Chondrocyte (in vitro differentiated cells): ENCODE data around the gene KCNT1. TPM values are rescaled to one million over a fixed set of nuclear protein-coding genes. Genes with fewer than 3 reads are reported as not detected.

ENCODE experiments used
- DNase-seq: peaks from one replicate; pipeline ENCODE4 v3.0.0; 2021; ENCODE audit warnings: mixed read lengths, low spot score
- H3K27ac Mint-ChIP-seq: one replicate; pipeline ENCODE4 v1.8.0; 2021; ENCODE audit warnings: mild to moderate bottlenecking, moderate library complexity, mixed read lengths; ENCODE audit not compliant: unreplicated experiment
- H3K27me3 Mint-ChIP-seq: 2 replicates; pipeline ENCODE4 v1.8.0; 2021; ENCODE audit warnings: low read depth, mixed read lengths
- H3K36me3 Mint-ChIP-seq: 2 replicates; pipeline ENCODE4 v1.8.0; 2021; ENCODE audit warnings: low read depth, mixed read lengths
- H3K4me1 Mint-ChIP-seq: 2 replicates; pipeline ENCODE4 v1.8.0; 2021; ENCODE audit warnings: low read depth, mild to moderate bottlenecking, mixed read lengths
- H3K4me3 Mint-ChIP-seq: one replicate; pipeline ENCODE4 v1.8.0; 2021; ENCODE audit warnings: mild to moderate bottlenecking, moderate library complexity, mixed read lengths; ENCODE audit not compliant: unreplicated experiment
- H3K9me3 Mint-ChIP-seq: 2 replicates; pipeline ENCODE4 v1.8.0; 2021; ENCODE audit warnings: low read depth, mixed read lengths
- total RNA-seq: library from RNA; stranded (reverse); gene quantifications from 3 replicates; pipeline ENCODE4 v1.2.1, GENCODE V29; 2021
- TF ChIP-seq, protein P1 (sequence below): fragments of 200-600 bp; sonication (generic); IDR thresholded peaks from 2 replicates; pipeline ENCODE4 v1.5.0; 2021; ENCODE audit warnings: antibody characterized with exemption, mild to moderate bottlenecking, moderate library complexity

Gene KCNT1
- total RNA-seq, 1 donor from 2014 or later, result not detected

DNA sequence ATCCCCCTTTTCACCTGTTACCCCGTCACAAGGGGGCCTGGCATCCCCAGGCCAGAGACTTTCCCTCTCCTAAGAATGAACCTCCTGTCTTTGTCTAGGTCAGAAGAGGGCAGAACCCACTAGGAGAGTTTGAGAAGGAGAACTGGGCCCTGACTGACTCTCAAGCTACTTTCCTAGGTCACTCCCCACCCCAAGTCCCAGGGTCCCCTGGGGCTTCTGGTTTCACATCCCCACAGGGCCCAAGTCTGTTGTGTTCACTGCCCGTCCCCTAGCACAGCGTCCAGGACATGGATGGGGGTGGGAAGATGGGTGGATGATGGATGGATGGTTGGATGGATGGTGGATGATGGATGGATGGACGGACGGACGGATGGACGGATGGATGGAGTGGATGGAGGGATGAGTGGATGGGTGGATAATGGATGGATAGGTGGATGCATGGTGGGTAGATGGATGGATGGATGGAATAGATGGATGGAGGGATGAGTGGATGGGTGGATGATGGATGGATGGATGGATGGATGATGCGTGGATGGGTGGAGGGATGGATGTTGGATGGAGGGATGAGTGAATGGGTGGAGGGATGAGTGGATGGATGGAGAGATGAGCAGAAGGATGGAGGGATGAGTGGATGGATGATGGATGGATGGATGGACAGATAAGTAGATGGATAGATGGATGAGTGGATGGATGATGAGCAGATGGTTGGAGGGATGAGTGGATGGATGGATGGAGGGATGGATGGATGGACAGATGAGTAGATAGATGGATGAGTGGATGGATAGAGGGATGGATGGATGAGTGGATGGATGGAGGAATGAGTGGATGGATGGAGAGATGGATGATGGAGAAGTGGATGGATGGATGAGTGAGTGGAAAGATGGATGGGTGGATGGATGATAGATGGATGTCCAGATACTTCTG, 50.6 kb downstream of the KCNT1 start:
- no peak for DNase-seq
- Mint-ChIP-seq H3K36me3 (no peaks in the 10 kb centered on the region), H3K27ac (no peak overlapping the region), H3K27me3 (peaks cover 7% of the 10 kb centered on the region), H3K9me3 (peaks cover 4% of the 10 kb centered on the region), H3K4me1 (no peaks in the 10 kb centered on the region), H3K4me3 (no peak overlapping the region)
- TF ChIP-seq, protein P1, sequence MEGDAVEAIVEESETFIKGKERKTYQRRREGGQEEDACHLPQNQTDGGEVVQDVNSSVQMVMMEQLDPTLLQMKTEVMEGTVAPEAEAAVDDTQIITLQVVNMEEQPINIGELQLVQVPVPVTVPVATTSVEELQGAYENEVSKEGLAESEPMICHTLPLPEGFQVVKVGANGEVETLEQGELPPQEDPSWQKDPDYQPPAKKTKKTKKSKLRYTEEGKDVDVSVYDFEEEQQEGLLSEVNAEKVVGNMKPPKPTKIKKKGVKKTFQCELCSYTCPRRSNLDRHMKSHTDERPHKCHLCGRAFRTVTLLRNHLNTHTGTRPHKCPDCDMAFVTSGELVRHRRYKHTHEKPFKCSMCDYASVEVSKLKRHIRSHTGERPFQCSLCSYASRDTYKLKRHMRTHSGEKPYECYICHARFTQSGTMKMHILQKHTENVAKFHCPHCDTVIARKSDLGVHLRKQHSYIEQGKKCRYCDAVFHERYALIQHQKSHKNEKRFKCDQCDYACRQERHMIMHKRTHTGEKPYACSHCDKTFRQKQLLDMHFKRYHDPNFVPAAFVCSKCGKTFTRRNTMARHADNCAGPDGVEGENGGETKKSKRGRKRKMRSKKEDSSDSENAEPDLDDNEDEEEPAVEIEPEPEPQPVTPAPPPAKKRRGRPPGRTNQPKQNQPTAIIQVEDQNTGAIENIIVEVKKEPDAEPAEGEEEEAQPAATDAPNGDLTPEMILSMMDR, result no peak

DNA sequence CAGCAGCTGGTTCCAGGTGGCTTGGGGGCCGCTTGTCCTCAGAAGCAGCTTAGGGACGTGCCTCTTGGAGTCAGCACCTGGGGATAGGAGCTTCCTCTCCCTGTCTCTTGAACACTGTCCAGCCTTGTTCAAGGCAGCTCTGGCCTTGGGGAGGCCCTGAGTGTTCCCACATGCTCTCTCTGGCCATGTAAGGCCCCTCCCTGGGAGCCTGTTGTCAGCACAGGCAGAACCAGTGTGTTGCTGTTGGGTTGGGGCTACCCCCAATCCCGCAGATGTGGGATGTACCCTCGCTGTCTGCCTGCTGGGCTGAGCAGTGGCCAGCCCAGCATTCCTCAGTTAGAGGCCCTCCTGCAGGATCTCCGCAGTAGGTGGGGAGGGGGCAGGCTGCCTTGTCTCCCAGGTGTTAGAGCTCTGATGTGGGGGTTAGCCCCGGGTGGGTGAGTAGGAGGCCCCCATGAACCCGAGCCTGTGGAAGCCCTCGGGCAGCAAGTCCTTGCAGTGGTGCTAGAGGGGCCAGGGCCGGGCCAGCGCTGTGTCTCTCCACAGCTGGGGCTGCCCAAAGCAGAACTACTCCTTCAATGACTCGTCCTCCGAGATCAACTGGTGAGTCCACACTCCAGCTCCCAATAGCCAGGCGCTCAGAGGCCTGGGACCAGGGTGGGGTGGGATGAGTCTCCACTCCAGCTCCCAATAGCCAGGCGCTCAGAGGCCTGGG, 51.6 kb downstream of the KCNT1 start:
- TF ChIP-seq, protein P1, result no peak
- no peak overlapping the region for H3K4me3 Mint-ChIP-seq
- peaks cover 7% of the 10 kb centered on the region for H3K27me3 Mint-ChIP-seq
- H3K27ac Mint-ChIP-seq, result no peak overlapping the region
- no peaks in the 10 kb centered on the region for H3K4me1 Mint-ChIP-seq
- H3K9me3 Mint-ChIP-seq, result peaks cover 4% of the 10 kb centered on the region
- no peaks in the 10 kb centered on the region for H3K36me3 Mint-ChIP-seq
- DNase-seq, result no peak

DNA sequence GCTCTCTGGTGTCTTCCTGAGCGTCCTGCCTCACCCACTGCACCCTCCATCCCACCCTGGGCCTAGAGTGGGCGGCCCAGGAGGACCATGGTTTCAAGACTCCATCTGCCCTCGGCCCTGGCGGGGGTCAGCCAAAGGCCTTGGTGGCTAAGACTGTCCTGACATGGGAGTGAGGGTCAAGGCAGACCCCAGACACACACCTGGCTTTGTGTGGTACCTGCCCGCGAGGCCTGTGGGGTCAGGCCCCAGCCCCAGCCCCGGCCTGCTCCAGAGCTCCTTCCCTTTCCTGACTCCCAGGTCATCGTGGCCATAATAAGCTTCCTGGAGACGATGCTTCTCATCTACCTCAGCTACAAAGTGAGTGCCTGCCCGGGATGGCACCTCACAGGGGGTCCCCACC, 54.6 kb downstream of the KCNT1 start:
- DNase-seq, result no peak
- Mint-ChIP-seq H3K4me1 (no peaks in the 10 kb centered on the region), H3K27me3 (peaks cover 9% of the 10 kb centered on the region), H3K27ac (no peak overlapping the region), H3K4me3 (no peak overlapping the region), H3K36me3 (no peaks in the 10 kb centered on the region), H3K9me3 (peaks cover 4% of the 10 kb centered on the region)
- TF ChIP-seq, protein P1, result no peak

DNA sequence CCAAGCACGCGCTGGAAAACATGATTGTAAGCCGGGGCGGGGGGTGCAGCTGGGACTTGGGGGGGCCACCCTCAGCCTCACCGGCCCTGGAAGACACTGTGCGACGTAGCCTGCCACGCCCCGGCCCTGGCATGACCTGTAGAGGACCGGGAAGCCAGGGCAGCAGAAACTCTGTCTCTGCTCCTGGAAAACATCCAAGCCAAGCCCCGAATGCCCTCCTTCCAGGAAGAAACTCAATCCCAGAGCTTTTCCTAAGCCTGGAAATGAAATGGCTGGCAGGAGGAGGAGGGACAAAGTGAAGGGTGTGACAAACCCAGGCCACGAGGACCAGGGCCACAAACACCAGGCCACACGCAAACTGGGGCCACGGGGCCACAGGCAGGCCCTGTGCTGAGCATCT, 55.4 kb downstream of the KCNT1 start:
- Mint-ChIP-seq H3K27me3 (peaks cover 4% of the 10 kb centered on the region), H3K36me3 (no peaks in the 10 kb centered on the region), H3K27ac (peak overlapping the region; percentile 49), H3K4me1 (no peaks in the 10 kb centered on the region), H3K4me3 (no peak overlapping the region), H3K9me3 (peaks cover 4% of the 10 kb centered on the region)
- TF ChIP-seq, protein P1, result no peak
- no peak for DNase-seq

DNA sequence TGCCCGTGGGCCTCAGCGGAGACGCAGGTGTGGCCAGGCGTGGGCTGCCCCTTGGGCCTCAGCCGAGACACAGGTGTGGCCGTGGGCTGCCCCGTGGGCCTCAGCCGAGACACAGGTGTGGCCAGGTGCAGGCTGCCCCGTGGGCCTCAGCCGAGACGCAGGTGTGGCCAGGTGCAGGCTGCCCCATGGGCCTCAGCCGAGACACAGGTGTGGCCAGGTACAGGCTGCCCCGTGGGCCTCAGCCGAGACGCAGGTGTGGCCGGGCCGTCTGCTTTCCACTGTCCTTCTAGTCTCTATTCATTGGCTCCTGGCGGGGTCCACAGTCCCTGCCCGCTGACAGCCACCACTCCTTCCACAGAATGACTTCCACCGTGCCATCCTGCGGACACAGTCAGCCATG, 56.1 kb downstream of the KCNT1 start:
- Mint-ChIP-seq H3K4me1 (no peaks in the 10 kb centered on the region), H3K27me3 (peaks cover 2% of the 10 kb centered on the region), H3K4me3 (no peak overlapping the region), H3K9me3 (no peaks in the 10 kb centered on the region), H3K36me3 (no peaks in the 10 kb centered on the region), H3K27ac (no peak overlapping the region)
- no peak for DNase-seq
- TF ChIP-seq, protein P1, result no peak
